Endometrium (tissue), 2 donors: ENCODE data around the gene PKMYT1.

Experiments
- FAIRE-seq: peaks from 2 replicates; lab custom pipeline; 2012; peaks lifted over from hg19 to GRCh38; lab: Jason Lieb, UNC
- donor health status: control.
- donor health status: control.

Gene PKMYT1

DNA sequence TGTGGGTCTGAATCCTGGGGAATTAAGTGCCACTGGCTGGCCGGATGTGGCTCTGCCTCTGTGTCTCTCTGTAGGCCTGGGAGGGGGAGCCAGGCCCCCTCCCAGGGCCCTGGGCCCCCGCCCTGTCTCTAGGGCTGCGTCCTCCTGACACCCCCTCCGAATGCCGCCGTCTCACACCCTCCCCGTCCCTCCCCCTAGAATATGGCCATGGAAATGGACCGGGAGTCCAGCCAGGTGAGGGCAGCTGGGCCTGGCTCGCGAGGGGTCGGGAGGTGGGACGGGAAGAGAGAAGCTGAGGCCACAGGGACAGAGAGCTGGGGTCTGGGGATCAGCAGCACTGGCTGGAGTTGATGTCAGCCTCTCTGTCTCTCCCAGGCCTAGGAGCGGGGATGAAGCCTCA, 16.1 kb upstream of the PKMYT1 start:
- FAIRE-seq, result no peak

DNA sequence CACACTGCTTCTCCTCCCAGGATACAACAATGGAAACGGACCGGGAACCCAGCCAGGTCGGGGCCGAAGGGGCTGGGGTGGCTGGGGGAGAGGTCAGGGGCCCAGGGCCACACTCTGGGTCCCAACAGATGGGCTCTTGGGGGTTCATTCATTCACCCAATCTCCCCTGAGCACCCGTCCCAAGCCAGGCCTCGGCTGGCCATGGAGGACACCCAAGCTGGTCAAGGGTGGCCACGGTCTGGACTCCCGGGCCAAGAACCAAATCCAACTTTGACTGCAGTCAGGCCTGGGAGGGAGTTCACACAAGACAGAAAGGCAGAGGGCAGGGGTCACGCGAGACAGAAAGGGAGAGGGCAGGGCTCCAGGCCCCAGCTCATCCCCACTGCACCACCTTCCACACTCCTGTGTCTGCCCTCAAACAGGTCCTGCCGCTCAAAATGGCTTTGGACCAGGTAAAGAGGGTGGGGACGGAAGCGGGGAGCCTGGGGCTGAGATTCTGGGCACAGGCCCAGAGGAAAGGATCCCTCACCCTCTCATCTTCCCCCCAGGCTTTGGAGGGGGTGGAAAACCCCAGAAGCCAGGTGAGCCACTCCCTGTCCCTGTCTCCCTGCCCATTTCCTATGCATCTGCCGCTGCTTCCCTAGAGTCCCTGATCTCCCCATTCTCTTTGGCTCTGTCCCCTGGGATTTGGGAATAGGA, 12.3 kb upstream of the PKMYT1 start:
- FAIRE-seq, result no peak

DNA sequence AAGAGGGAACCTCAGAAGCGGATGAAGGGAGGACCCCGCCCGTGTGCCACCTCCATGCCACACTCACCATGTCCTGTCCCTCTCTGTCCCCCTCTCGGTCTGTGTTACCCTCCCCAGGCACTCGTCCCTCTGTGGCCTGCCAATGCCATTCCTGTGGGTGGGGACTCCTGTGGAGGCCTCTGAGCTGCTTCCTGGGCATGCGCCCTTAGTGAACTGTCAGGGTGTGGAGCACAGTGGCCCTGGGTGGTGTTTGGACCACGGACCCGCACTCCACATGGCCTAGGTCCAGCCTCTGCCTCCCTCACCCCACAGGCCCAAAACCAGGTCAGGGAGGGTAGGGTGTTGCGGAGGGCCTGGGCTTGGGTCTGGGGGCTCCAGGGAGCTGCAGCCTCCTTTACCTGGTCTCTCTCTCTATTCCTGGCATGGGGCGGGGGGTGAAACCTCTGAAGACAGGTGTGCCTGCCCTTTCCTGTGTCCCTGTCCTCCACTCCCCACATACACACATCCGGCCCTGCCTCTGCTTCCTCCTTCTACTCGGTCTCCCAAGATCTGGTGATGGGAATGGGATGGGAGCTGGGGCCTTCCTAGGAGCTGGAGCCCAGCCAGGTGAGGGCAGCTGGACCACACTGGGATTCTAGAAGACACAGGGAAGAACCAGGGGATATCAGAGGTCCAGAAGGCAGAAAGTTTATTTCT, 11.5 kb upstream of the PKMYT1 start:
- FAIRE-seq, result no peak

DNA sequence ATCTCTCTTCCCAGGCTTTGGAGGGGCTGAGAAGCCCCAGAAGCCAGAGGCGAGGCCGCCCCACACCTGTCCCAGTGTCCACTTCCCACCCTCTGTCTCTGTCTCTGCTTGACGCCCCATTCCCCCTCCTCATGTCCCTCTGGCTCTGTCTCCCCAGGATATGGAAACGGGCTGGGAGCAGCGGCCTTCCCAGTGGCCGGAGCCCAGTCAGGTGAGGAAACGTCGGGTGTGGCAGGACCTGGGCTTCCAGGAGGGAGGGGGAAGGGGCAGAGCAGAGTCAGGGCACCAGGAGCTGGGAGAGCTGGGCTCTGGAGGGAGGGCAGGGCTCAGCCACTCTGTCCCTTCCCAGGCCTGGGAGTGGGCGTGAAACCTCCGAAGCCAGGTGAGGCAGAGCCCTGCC, 10.6 kb upstream of the PKMYT1 start:
- no peak for FAIRE-seq

DNA sequence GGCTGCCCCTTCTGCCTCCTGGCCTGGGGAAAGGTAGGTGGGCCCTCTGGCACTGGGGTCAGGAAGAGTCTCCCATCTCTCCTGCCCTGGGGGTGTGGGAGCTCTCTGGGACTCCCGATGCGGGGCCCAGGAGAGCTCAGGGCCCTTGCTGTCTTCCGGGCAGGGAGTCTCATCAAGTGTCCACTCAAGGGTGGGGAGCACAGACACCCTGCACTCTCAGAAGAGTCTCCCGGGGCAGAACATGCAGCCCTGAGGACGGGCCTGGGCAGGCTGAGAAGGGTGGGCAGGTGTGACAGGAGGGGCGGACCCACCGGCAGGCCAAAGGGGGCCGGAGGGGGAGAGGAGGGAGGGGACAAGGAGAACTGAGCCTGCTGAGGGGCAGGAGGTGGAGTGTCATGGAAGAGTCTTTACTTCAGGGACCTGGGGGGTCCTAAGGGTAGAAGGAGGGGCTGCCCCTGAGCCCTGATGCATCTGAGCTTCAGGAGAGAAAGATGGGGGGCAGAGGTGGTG, 8.4 kb upstream of the PKMYT1 start:
- FAIRE-seq, result no peak

- FAIRE-seq, result no peak
Observed at GRCh38 chr16:2987833-2988232, 7.6 kb upstream of the PKMYT1 start.

DNA sequence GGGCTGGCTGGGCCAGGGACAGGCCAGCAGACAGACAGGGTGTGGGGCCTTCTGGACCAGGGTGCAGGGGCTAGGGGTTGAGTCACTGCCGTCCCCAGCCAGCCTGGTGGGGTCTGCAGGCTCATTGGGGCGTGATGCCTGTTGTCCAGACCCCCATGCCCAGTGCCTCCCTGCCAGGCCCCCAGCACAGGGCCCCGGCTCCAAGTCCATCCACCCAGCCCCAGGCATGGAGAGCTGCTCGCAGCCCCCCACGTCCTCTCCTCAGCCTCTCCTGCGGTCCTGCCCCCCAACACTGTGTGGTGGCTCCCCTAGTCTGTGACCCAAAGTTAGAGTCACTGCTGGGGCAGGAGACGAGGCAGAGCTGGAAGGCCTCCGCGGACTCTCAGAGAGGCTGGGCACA, 7.0 kb upstream of the PKMYT1 start:
- FAIRE-seq, result no peak

DNA sequence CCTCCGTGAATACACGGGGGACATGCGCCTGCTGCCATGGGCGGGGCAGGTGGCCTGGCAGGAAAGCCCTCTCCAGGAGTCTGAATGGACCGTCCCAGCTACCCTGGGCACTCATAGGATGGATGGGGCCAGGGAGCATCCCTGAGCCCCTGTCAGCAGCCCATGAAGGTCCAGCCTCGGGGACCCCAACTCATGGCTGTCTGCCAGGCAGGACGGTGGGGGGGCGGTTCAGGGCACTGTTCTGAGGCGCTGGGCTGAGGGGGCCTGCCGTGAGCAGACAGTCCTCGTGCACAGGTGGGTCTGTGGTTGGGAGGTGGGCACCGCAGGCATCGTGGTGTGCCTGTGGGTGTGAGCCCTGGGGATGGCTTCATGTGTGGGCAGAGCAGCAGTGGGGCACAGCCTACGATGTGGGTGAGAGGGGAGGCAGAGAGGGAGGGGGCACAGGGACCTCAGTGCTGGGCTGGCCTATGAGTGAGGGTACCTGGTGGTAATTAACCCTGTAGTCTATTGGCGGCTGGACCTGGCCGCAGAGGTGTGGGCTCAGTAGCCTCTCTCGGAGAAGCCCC, 6.5 kb upstream of the PKMYT1 start:
- no peak for FAIRE-seq

DNA sequence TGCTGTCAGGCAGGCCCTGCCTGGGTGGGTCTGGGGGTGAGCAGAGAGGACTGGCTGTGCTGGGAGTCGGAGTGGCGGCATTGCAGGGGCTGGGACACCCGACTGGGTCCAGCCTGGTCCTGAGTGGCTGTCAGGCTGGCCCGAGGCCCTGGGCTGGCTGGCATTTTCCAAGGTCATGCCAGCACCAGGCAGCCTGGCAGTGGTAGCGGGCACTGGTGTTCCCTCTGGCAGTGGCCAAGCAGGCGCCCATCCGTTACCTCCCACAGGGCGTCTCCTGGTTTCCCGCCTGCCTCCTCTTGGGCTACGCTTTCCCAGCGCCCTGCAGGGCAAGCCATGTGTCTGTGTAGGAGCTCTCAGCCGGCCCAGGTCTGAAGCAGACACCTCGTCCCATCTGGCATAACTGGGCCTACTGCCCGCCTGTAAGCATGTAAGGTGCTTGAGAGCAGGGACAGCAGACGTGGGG, 5.7 kb upstream of the PKMYT1 start:
- no peak for FAIRE-seq

DNA sequence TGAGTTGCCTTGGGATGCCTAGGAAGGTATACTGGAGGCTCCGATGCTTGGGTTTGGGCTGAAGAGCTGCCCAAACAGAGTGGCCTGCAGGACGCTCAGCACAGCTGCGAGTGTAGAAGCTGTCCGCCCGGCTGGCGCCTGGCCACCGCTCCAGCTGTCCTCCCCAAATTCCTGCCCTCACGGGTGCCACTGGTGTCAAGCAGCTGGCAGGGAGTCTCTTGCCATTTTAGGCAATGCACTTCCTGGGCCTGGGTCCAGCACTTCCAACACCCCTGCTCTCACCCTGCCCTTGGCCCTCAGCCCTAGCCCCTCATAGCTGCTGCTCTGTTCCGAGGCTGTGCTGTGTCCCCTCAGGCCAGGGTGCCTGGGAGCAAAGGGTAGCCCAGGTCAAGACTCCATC, 5.2 kb upstream of the PKMYT1 start:
- FAIRE-seq, result no peak

- no peak for FAIRE-seq
Observed at GRCh38 chr16:2983706-2984136, 3.5 kb upstream of the PKMYT1 start.

- no peak for FAIRE-seq
Observed at GRCh38 chr16:2982402-2982801, 2.2 kb upstream of the PKMYT1 start.

- no peak for FAIRE-seq
Observed at GRCh38 chr16:2981899-2982250, 1.6 kb upstream of the PKMYT1 start.

GRCh38 chr16:2981177-2981898, 1.1 kb upstream of the PKMYT1 start:
- FAIRE-seq, result no peak

DNA sequence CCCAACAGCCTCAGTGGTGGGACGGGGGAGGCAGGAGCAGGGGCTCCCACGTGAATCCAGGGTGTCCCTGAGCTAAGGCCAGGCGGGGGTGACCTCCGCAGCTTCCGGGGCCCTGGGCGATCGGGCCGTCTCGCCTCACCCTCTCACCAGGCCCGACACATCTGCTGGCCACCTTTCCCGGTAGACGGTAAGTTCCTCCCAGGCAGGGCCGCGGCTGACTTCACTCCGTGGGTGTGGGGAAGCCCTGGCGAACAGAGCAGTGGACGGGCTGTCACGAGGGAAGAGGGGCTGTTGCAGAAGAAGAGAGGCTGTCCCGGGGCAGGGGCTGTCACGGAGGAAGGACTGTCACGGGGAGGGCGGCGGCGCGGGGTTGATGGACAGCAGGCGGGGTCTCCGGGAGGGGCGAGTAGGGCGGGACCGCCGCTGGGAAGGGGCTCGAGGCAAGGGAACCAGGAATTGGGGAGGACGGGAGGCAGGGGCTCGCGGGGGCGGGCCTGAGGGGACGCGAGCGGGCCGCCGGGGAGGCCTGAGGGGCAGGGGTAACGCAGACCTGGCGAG, 498 bp downstream of the PKMYT1 start:
- no peak for FAIRE-seq

DNA sequence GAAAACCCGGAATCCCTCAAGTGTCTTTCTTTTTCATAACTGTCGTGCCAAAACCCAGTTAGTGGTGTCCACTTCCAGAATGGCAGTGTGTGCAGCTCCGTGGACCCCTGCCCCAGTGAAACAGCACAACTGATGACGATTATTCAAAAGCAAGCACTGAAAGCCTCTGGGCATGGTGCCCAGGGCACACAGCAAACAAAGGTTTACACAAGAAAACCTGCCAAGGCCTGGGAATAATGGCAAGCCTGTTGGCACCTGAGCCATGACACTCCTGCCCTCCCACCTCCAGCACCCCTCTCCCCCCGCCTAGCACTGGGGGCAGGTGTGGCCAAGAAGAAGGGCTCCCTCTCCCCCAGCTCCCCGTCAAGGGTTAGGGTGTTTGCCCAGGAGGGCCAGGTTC, 2.8 kb downstream of the PKMYT1 start:
- no peak for FAIRE-seq

DNA sequence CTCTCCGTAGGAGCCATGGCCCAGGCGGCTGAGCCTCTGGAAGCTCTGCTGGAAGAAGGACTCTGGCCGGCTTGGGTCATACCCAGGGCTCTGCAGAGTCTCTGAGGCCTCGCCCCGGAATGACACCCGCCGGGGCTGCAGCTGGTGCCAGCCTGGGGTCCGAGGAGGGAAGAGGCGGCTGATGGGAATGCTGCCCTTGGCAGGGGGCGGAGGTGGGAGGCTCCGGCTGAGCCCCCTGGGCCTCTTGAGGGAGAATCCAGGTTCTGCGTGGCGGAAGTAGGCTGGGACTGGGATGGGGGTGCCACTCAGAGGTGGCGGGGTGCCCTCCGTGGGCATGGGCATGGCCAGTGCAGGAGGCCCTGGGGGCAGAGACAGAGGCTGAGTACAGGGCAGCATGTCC, 3.6 kb downstream of the PKMYT1 start:
- no peak for FAIRE-seq

- FAIRE-seq, result no peak
Observed at GRCh38 chr16:2976201-2976600, 4.0 kb downstream of the PKMYT1 start.

DNA sequence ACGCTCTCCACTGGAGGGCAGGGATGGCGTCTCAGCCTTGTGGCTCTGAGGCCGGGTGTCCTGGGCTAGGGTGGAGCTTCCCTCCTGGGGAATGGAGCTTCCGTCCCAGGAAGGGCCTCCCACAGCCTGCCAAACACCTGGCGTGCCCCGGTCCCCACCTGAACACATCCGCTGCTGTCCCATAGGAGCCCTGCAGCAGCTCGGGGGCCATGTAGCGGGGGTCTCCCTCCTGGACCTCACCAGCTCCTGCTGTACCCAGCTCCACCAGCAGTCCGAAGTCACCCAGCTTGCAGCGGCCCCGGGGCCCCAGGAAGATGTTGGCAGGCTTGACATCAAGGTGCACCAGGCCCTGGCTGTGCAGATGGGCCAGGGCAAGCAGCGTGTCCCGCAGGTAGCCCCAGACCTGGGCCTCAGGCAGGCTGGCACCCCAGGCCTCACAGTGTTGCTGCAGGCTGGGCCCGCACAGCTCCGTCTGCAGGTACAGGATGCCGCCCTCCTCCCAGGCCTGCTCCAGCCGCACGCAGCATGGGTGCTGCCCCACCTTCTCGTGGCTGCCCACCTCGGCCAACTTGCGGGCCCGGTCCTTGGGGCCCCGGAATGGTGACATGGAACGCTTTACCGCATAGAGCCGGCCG, 5.0 kb downstream of the PKMYT1 start:
- no peak for FAIRE-seq

DNA sequence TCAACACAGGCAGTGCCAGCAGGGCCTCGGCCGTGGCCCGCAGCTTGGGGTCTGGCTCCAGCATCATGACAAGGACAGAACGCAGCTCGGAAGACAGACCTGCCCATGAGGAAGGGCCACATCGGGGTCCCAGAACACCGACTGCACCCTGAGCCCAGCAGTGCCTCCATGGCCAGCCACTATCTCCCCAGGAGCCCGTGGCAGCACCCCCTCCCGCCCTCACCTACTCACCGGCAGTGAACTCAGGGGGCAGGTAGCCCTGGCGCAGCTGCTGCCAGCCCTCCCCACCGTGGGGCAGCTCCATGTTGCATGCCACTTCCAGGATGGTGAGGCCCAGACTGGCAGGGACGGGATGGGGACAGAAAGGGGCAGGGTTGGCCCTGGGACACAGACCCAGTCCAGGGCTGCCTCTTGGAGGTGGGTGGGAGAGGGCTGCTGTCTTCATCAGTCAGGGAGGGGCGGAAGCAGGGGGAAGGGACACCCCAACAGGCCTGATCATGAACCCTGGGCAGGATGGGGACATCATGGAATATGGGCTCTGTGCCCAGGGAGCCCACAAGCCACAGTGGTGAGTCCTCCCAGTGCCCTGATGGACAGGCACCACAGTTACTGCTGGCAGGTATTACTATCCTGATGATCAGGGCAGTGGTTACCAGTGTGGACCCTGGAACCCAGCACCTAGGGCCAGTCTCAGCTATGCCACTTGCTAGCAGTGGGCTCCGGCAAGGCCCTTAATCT, 5.8 kb downstream of the PKMYT1 start:
- FAIRE-seq, result no peak

- FAIRE-seq, result no peak
Observed at GRCh38 chr16:2973605-2974318, 6.5 kb downstream of the PKMYT1 start.
